A172 (cell line): Measurements from ENCODE around the gene XKR3. TPM values are rescaled to one million over a fixed set of nuclear protein-coding genes. Genes with fewer than 3 reads are reported as not detected.
"Not testable (repeated sequence)": the region's sequence is repeated elsewhere in the genome, so short reads cannot be mapped to it uniquely, and the experiment has no call there.

Experiments
- DNase-seq: peaks from one replicate; pipeline ENCODE4 v3.0.0-alpha.2; 2015; ENCODE audit warnings: low spot score
- total RNA-seq: library from RNA; depleted of rRNA; stranded (reverse); fragments of >200 nt; shearing (Covaris generic); gene quantifications from 2 replicates; pipeline ENCODE4 v1.2.3, GENCODE V29; 2014; rRNA removed

Gene XKR3
- total RNA-seq, 1 experiment from 2014 or later: not detected

GRCh38 chr22:16747266-16748159 is 77.7 kb downstream of the XKR3 start:
- not testable (repeated sequence) for DNase-seq

GRCh38 chr22:16734271-16734670 is 90.9 kb downstream of the XKR3 start:
- DNase-seq: not testable (repeated sequence)

Other genes starting within 250 kb of the XKR3 start
- gene CCT8L2, start 232.6 kb downstream of the XKR3 start, total RNA-seq: not detected in 2 replicates
- not detected in 2 replicates for gene GAB4, start 182.8 kb upstream of the XKR3 start, total RNA-seq